Measurements from ENCODE around the gene CANT1.

- TF ChIP-seq CTCF (IDR thresholded peaks at IDR 0.05) (no peak), EP300 (IDR thresholded peaks at IDR 0.05) (no peak), POLR2A (IDR thresholded peaks at IDR 0.05; ENCODE audit: low read depth) (no peak), POLR2AphosphoS5 (IDR thresholded peaks at IDR 0.05) (no peak)
Observed at GRCh38 chr17:79043931-79044320, 34.4 kb upstream of the CANT1 start.

Measured in esophagus muscularis mucosa (tissue), 4 donors.